GM12891 (cell line): ENCODE results near the gene OR1S1.

ENCODE experiments used
- PAX5 ChIP-seq: IDR thresholded peaks from 2 replicates; pipeline ENCODE4 v1.6.1; 2011; ENCODE audit warnings: low read length, moderate library complexity, mild to moderate bottlenecking; ENCODE audit not compliant: insufficient read depth, severe bottlenecking
- POLR2A ChIP-seq: IDR thresholded peaks from 2 replicates; pipeline ENCODE4 v1.6.1; 2011; ENCODE audit warnings: low read depth, low read length, control low read depth
- POLR2AphosphoS5 ChIP-seq: IDR thresholded peaks from 2 replicates; pipeline ENCODE4 v1.6.1; 2011; ENCODE audit warnings: low read depth, low read length, control low read depth
- SPI1 ChIP-seq: IDR thresholded peaks from 2 replicates; pipeline ENCODE4 v1.6.1; 2011; ENCODE audit warnings: low read depth, low read length, control low read depth

- TF ChIP-seq POLR2AphosphoS5 (no peak), POLR2A (no peak), SPI1 (no peak), PAX5 (no peak)
Measured at GRCh38 chr11:58193391-58193790, 19.1 kb upstream of the OR1S1 start.
